Brain microvascular endothelial cell (primary cell): ENCODE measurements around the gene ABHD14A.

Experiments
- DNase-seq: peaks from one replicate; pipeline ENCODE4 v3.0.0-alpha.2; 2020
- H3K27ac ChIP-seq: fragments of 250-450 bp; sonication (Bioruptor Pico); 2 replicates; pipeline ENCODE4 v1.5.1; 2020; ENCODE audit warnings: mild to moderate bottlenecking, moderate library complexity
- H3K27me3 ChIP-seq: fragments of 250-450 bp; sonication (Bioruptor Pico); replicated peaks from 2 replicates; pipeline ENCODE4 v1.5.1; 2020; ENCODE audit warnings: mild to moderate bottlenecking
- H3K36me3 ChIP-seq: fragments of 250-450 bp; sonication (Bioruptor Pico); replicated peaks from 2 replicates; pipeline ENCODE4 v1.5.1; 2020; ENCODE audit warnings: mild to moderate bottlenecking
- H3K4me3 ChIP-seq: 2 replicates; pipeline ENCODE4 v1.5.1; 2011; ENCODE audit warnings: low read depth, mild to moderate bottlenecking, control low read depth, low read length, moderate library complexity
- in situ Hi-C: cut with HindIII; loops from 2 replicates; pipeline ENCODE4 v1.10.0; 2017; ENCODE audit warnings: low sequenced_read_pairs, low pct_ligation_motif_present
- TF ChIP-seq, protein P1 (sequence below): IDR thresholded peaks from 2 replicates; pipeline ENCODE4 v1.5.1; 2011; ENCODE audit warnings: low read depth, mild to moderate bottlenecking, moderate library complexity, low read length, control low read depth, inconsistent platforms; ENCODE audit errors: missing control alignments

The ABHD14A gene

DNA sequence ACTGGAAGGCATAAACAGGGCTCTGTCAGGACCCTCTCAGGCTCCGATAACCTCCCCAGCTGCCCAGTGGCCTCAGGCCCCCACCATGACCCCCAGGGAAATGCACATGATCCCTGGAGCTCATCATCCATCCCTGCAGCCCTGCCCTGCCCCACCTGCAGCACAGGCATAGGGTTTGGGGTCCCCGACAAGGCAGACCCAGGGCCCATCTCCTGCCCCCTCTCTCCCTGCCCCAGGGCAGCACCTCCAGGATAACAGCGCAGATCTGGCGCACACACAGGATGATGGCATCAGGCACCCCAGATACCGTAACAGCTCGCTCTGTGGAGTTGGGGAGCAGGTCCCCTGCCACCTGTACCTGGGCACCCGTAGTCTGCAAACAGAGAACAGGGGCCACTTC lies 15.2 kb upstream of the ABHD14A start:
- Histone ChIP-seq H3K4me3 (no peak overlapping the region), H3K27me3 (no peaks in the 10 kb centered on the region), H3K27ac (no peak overlapping the region), H3K36me3 (peaks cover 2% of the 10 kb centered on the region)
- no peak for DNase-seq
- TF ChIP-seq, protein P1, sequence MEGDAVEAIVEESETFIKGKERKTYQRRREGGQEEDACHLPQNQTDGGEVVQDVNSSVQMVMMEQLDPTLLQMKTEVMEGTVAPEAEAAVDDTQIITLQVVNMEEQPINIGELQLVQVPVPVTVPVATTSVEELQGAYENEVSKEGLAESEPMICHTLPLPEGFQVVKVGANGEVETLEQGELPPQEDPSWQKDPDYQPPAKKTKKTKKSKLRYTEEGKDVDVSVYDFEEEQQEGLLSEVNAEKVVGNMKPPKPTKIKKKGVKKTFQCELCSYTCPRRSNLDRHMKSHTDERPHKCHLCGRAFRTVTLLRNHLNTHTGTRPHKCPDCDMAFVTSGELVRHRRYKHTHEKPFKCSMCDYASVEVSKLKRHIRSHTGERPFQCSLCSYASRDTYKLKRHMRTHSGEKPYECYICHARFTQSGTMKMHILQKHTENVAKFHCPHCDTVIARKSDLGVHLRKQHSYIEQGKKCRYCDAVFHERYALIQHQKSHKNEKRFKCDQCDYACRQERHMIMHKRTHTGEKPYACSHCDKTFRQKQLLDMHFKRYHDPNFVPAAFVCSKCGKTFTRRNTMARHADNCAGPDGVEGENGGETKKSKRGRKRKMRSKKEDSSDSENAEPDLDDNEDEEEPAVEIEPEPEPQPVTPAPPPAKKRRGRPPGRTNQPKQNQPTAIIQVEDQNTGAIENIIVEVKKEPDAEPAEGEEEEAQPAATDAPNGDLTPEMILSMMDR: no peak
- in situ Hi-C loops: no loop called here

DNA sequence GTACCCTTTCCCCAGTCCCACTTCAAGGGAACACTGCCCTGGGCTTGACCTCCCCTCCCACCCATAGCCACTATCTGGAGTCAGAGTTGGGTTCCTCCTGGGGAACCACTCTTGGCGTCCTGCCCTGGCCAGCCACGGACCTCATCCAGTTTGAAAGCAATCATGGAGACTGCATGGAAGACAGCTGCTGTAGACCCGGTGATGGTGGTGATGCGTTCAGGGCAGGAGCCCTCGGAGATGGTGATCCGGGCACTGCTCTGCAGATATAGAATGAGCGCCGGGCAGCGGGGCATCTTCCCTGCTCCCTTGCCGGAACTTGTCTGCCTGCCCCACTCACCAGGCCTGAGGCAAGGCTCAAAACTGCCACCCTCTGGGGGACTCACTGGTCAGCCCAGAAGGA lies 14.5 kb upstream of the ABHD14A start:
- Histone ChIP-seq H3K27ac (no peak overlapping the region), H3K36me3 (peaks cover 2% of the 10 kb centered on the region), H3K4me3 (no peak overlapping the region), H3K27me3 (no peaks in the 10 kb centered on the region)
- in situ Hi-C loops: no loop called here
- DNase-seq: no peak
- TF ChIP-seq, protein P1: no peak

DNA sequence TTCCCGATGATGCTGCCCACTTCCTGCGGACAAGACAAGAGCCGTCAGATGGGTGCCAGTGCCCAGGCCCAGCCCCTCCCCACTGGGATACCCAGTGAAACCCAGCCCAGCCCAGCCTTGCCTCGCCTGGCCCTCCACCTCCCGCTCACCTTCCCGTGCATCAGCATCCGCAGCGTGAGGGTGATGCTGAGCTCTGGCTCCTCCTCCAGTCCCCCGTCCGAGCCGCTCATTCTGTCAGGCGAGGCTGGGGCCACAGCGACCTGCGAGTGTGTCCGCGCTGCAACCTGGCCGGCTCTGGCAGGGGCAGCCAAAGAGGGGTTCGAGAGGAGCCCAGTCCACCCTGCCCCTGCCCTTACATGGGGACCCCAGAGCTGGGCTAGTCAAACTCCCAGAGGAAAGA lies 13.9 kb upstream of the ABHD14A start:
- DNase-seq: no peak
- TF ChIP-seq, protein P1: no peak
- Histone ChIP-seq H3K27me3 (no peaks in the 10 kb centered on the region), H3K27ac (no peak overlapping the region), H3K36me3 (peaks cover 2% of the 10 kb centered on the region), H3K4me3 (no peak overlapping the region)
- in situ Hi-C loops: no loop called here

DNA sequence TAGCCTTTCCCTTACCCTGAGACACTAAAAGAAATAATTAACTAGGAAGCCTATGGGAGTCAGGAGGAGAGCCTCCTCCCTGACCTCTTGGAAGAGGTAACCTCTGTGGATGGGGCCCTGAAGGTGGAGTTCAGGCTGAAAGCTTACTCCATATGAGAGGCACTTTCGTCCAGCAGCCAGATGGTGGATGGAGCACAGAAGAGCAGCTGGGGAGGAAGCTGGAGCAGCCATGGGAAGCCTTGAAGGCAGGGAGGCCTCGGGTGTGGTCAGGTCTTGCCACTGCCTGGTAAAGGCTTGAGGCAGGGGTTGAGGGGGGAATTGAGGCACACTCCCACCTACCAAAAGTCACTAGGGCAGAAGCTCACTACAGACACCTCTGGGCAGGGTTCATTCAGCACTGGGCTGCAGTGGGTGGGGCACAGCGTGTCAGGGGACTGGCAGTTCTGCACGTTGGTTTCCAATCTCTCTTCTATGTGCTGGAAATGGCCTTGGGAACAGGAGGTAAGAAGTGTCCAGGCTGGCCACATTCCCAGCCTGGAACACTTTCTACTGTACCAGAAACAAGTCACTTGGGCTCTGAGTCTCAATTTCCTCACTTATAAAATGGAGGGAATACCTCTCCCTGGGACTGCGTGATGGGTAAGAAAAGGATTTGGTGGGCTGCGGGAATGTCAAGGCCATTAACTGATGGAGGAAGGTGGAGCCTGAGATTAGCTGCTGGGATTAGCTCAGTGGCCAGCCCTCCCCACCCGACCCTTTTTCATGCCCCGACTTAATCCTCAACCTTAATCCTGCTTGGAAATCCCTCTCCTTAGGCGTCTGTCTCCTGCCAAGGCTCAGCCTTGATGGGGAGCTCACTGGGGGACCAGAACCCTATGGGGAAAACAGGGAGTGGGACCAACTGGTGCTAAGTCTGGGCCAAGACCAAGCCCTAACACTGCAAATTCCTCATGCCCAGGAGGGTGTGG lies 13.0 kb upstream of the ABHD14A start:
- no peak overlapping the region for H3K27ac ChIP-seq
- TF ChIP-seq, protein P1: no peak
- no peaks in the 10 kb centered on the region for H3K27me3 ChIP-seq
- H3K4me3 ChIP-seq: no peak overlapping the region
- peaks cover 2% of the 10 kb centered on the region for H3K36me3 ChIP-seq
- DNase-seq: no peak
- in situ Hi-C loops: no loop called here

DNA sequence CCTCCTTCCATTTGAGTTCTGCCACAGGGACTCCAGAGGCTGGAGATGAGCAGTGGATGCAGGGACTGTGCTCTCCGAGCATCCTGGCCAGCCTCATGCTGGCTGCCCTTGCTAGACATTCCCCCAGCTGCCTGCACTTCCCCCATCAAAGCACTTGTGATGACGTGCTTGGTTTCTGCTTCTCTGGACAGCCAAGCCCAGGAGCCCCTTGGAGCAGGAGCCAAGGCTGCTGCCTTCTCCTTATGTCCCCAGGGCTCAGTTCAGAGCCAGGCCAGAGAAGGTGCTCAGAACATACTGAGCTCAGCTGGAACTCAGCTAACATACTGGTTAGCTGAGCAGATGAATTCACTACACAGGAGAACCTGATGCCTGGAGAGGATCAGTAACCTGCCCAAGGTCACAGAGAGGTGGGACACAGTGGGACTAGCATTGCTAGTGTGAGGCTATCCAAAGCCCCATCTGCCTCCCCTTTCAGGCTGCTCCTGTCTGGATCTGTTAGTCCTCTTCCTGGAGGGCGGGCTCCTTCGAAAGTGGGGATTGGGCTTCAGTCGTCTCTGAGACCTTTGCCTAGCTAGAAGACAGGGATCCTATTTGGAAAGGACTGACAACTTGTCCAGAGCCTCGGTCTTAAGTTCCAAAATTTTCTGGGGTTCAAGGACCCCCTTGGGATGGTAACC lies 11.9 kb upstream of the ABHD14A start:
- H3K27me3 ChIP-seq: no peaks in the 10 kb centered on the region
- TF ChIP-seq, protein P1: no peak
- H3K4me3 ChIP-seq: no peak overlapping the region
- no peak overlapping the region for H3K27ac ChIP-seq
- DNase-seq: no peak
- peaks cover 2% of the 10 kb centered on the region for H3K36me3 ChIP-seq
- in situ Hi-C loops: no loop called here
